HG03565 (cell line): ENCODE measurements around the gene RCN1.
"Not testable (repeated sequence)": the region's sequence is repeated elsewhere in the genome, so short reads cannot be mapped to it uniquely, and the experiment has no call there.

Experiments used
- ATAC-seq: cut with Tn5 transposase; IDR thresholded peaks from one replicate; pipeline ENCODE4 v1.9.1; 2021; ENCODE audit warnings: mild to moderate bottlenecking, moderate library complexity; ENCODE audit not compliant: unreplicated experiment

Gene RCN1

GRCh38 chr11:32109592-32109991, 18.7 kb downstream of the RCN1 start:
- no peak for ATAC-seq

GRCh38 chr11:32110795-32111194, 19.9 kb downstream of the RCN1 start:
- no peak for ATAC-seq

- no peak for ATAC-seq
Observed at GRCh38 chr11:32113200-32113919, 22.5 kb downstream of the RCN1 start.

GRCh38 chr11:32113920-32114203, 23.0 kb downstream of the RCN1 start:
- no peak for ATAC-seq

- no peak for ATAC-seq
Observed at GRCh38 chr11:32115446-32115845, 24.6 kb downstream of the RCN1 start.

GRCh38 chr11:32116668-32117067, 25.8 kb downstream of the RCN1 start:
- no peak for ATAC-seq

- no peak for ATAC-seq
Observed at GRCh38 chr11:32118025-32118974, 27.4 kb downstream of the RCN1 start.

- not testable (repeated sequence) for ATAC-seq
Observed at GRCh38 chr11:32119139-32119538, 28.3 kb downstream of the RCN1 start.

- ATAC-seq: peak; percentile 51
Observed at GRCh38 chr11:32121012-32121411, 30.1 kb downstream of the RCN1 start.

GRCh38 chr11:32122200-32122599, 31.3 kb downstream of the RCN1 start:
- ATAC-seq: no peak

GRCh38 chr11:32131321-32131720, 40.4 kb downstream of the RCN1 start:
- no peak for ATAC-seq

GRCh38 chr11:32136657-32137056, 45.8 kb downstream of the RCN1 start:
- no peak for ATAC-seq

- no peak for ATAC-seq
Observed at GRCh38 chr11:32137263-32137662, 46.4 kb downstream of the RCN1 start.

- ATAC-seq: no peak
Observed at GRCh38 chr11:32137869-32138268, 47.0 kb downstream of the RCN1 start.

GRCh38 chr11:32138902-32139301, 48.0 kb downstream of the RCN1 start:
- no peak for ATAC-seq

- no peak for ATAC-seq
Observed at GRCh38 chr11:32139896-32140520, 49.1 kb downstream of the RCN1 start.

GRCh38 chr11:32141745-32142546, 51.1 kb downstream of the RCN1 start:
- ATAC-seq: no peak

GRCh38 chr11:32143378-32143777, 52.5 kb downstream of the RCN1 start:
- no peak for ATAC-seq

GRCh38 chr11:32145282-32145681, 54.4 kb downstream of the RCN1 start:
- no peak for ATAC-seq

- ATAC-seq: no peak
Observed at GRCh38 chr11:32148895-32149294, 58.0 kb downstream of the RCN1 start.

- ATAC-seq: no peak
Observed at GRCh38 chr11:32149748-32150147, 58.9 kb downstream of the RCN1 start.
